Transverse colon (tissue), 4 donors: ENCODE measurements around the gene MROH9.

Source experiments
- CTCF ChIP-seq, 5 experiments: fragments of 200-600 bp in 3 of 5; fragments of 450-650 bp in 2 of 5; sonication (generic) in 3 of 5; IDR thresholded peaks; 1 replicate in 2 of 5; 2 replicates in 3 of 5; pipeline ENCODE4 v1.5.1; 2016 to 2017; ENCODE audit warnings: antibody characterized with exemption in 5 of 5, inconsistent platforms in 3 of 5, mild to moderate bottlenecking in 2 of 5, moderate library complexity in 1 of 5
- POLR2A ChIP-seq: fragments of 450-650 bp; IDR thresholded peaks from one replicate; pipeline ENCODE4 v1.6.1; 2016; ENCODE audit warnings: antibody characterized with exemption, mild to moderate bottlenecking, moderate library complexity
- POLR2AphosphoS5 ChIP-seq, 3 donors: sonication (generic); formaldehyde crosslinking; IDR thresholded peaks; one replicate each; pipeline ENCODE4 v1.6.1; 2016; ENCODE audit warnings: antibody characterized with exemption in 3 of 3

DNA sequence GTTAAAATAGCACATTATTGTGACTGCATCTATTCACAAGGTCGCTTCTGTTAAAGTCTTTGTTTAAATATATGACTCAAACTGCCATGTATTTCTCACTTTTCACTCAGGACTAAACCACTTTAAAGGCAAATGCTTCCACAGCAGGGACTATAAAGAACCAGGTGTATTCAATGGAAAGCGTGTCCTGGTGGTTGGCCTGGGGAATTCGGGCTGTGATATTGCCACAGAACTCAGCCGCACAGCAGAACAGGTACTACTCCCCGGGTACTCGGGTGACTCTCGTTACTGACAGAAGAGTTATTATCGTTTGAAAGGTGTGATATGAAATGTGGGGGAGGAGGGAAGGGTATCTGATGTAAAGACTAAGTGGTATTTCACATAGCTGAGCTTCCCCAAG, 172.6 kb downstream of the MROH9 start:
- TF ChIP-seq CTCF (IDR thresholded peaks at IDR 0.05) (no peak), POLR2A (no peak), POLR2AphosphoS5 (IDR thresholded peaks at IDR 0.05) (no peak)
